K562 (cell line): Measurements from ENCODE around the gene NINJ2. TPM values are rescaled to one million over a fixed set of nuclear protein-coding genes. Genes with fewer than 3 reads are reported as not detected.
A peak's percentile ranks its signal among the peaks of the same experiment; 100 is the strongest.

Source experiments
- ATAC-seq: fragments of 200-7000 bp; cut with Tn5 transposase; 3 replicates; pipeline ENCODE4 v1.9.1; 2020; ENCODE audit warnings: moderate library complexity
- BruUV-seq: library from RNA; stranded (reverse); fragments of 400-500 nt; replicated peaks from 2 replicates; lab custom pipeline; 2021; lab: Mats Ljungman, UMichigan
- CTCF ChIA-PET: fragments of 300-600 bp; formaldehyde crosslinking; extraction: SDS; loops from one replicate; lab custom pipeline; 2021; ENCODE audit warnings: low intra/inter-chr PET ratio; lab: Yijun Ruan, JAX
- POLR2A ChIA-PET: fragments of 300-600, 350-650 bp; sonication (Branson Sonifier 250); formaldehyde crosslinking; extraction: SDS; loops from one replicate; lab custom pipeline; 2021; ENCODE audit warnings: antibody characterized with exemption, inconsistent platforms; lab: Yijun Ruan, JAX
- DNase-seq, 4 experiments: peaks; one replicate each; pipeline versions ENCODE4 v3.0.0 to v3.0.0-alpha.2; 2011 to 2018; ENCODE audit warnings: low spot score in 3 of 4, mixed read lengths in 3 of 4; ENCODE audit errors: extremely low read depth in 1 of 4
- FAIRE-seq: peaks from 2 replicates; lab custom pipeline; 2011; peaks lifted over from hg19 to GRCh38; lab: Jason Lieb, UNC
- H2AFZ ChIP-seq: 2 replicates; pipeline ENCODE4 v1.6.0; 2011; ENCODE audit warnings: low read depth, low read length, control low read depth, inconsistent platforms
- H3K27ac ChIP-seq: fragments of 200-600 bp; 3 replicates; pipeline ENCODE4 v1.8.0; 2011; ENCODE audit warnings: low read depth, mild to moderate bottlenecking, control low read depth, inconsistent platforms, low read length, moderate library complexity, mixed read lengths; ENCODE audit errors: extremely low read depth
- H3K27me3 ChIP-seq, 2 experiments: fragments of 300-600 bp in 1 of 2; 2 replicates in 1 of 2; 3 replicates in 1 of 2; pipeline versions ENCODE4 v1.6.0 to v1.8.0; 2011; ENCODE audit warnings: inconsistent platforms in 2 of 2, low read length in 2 of 2, mild to moderate bottlenecking in 1 of 2, mixed read lengths in 1 of 2, moderate library complexity in 1 of 2; ENCODE audit not compliant: control insufficient read depth in 2 of 2, insufficient read depth in 2 of 2
- H3K36me3 ChIP-seq: fragments of 300-600 bp; 3 replicates; pipeline ENCODE4 v1.8.0; 2011; ENCODE audit warnings: mild to moderate bottlenecking, low read length, inconsistent platforms; ENCODE audit not compliant: control insufficient read depth, insufficient read depth
- H3K4me1 ChIP-seq, 2 experiments: fragments of 200-600 bp in 1 of 2; replicated peaks in 1 of 2; 2 replicates in 1 of 2; 3 replicates in 1 of 2; pipeline versions ENCODE4 v1.5.1 to v1.8.0; 2011; ENCODE audit warnings: inconsistent platforms in 2 of 2, low read length in 2 of 2, mild to moderate bottlenecking in 1 of 2, mixed read lengths in 1 of 2, moderate library complexity in 1 of 2; ENCODE audit not compliant: control insufficient read depth in 2 of 2, insufficient read depth in 2 of 2
- H3K4me2 ChIP-seq: 2 replicates; pipeline ENCODE4 v1.6.1; 2011; ENCODE audit warnings: low read length, control low read depth, inconsistent platforms, mixed read lengths; ENCODE audit not compliant: insufficient read depth
- H3K4me3 ChIP-seq: fragments of 200-600 bp; sonication (generic), shearing (Covaris generic); 2 replicates; pipeline ENCODE4 v1.5.1; 2016; ENCODE audit warnings: control low read depth, inconsistent platforms
- H3K79me2 ChIP-seq: fragments of 200-600 bp; 3 replicates; pipeline ENCODE4 v1.8.0; 2011; ENCODE audit warnings: low read length, inconsistent platforms; ENCODE audit not compliant: control insufficient read depth, insufficient read depth
- H3K9ac ChIP-seq, 2 experiments: 2 replicates each; pipeline versions ENCODE4 v1.6.0 to v1.6.1; 2011; ENCODE audit warnings: low read depth in 2 of 2, low read length in 2 of 2, control low read depth in 1 of 2, inconsistent platforms in 1 of 2, mild to moderate bottlenecking in 1 of 2, mixed read lengths in 1 of 2; ENCODE audit not compliant: insufficient read depth in 1 of 2
- H3K9me1 ChIP-seq: one replicate; pipeline ENCODE4 v1.6.0; 2011; ENCODE audit warnings: inconsistent platforms, mild to moderate bottlenecking, low read length, moderate library complexity; ENCODE audit not compliant: control insufficient read depth, insufficient read depth
- H3K9me3 ChIP-seq: replicated peaks from 2 replicates; pipeline ENCODE4 v1.5.1; 2011; ENCODE audit warnings: low read depth, low read length, inconsistent platforms; ENCODE audit not compliant: control insufficient read depth, insufficient read depth
- H4K20me1 ChIP-seq: replicated peaks from 2 replicates; pipeline ENCODE4 v1.6.1; 2011; ENCODE audit warnings: low read length, inconsistent platforms, mixed read lengths; ENCODE audit not compliant: control insufficient read depth, insufficient read depth
- ATF1 ChIP-seq, 2 experiments: fragments of 450-650 bp in 1 of 2; IDR thresholded peaks; 2 replicates each; pipeline ENCODE4 v1.6.1; 2016; ENCODE audit warnings: missing compliant biosample characterization in 1 of 2, missing genetic modification characterization in 1 of 2
- CREM ChIP-seq: IDR thresholded peaks from 2 replicates; pipeline ENCODE4 v1.6.1; 2014; ENCODE audit warnings: antibody characterized with exemption, low read depth
- DIDO1 ChIP-seq: fragments of 450-650 bp; IDR thresholded peaks from 2 replicates; pipeline ENCODE4 v1.6.1; 2016; ENCODE audit warnings: low read depth, missing biosample characterization, missing genetic modification characterization
- EP300 ChIP-seq: IDR thresholded peaks from 2 replicates; pipeline ENCODE4 v1.6.1; 2012; ENCODE audit warnings: low read length, improper control_type of control experiment
- ETS2 ChIP-seq: IDR thresholded peaks from 2 replicates; pipeline ENCODE4 v1.6.1; 2016; ENCODE audit warnings: borderline replicate concordance, missing genetic modification characterization, mild to moderate bottlenecking, moderate library complexity, missing compliant biosample characterization; ENCODE audit not compliant: poor library complexity, severe bottlenecking
- LCOR ChIP-seq: sonication (generic); formaldehyde crosslinking; IDR thresholded peaks from 2 replicates; pipeline ENCODE4 v1.8.0; 2022; ENCODE audit warnings: mild to moderate bottlenecking, missing genetic modification reagents
- MBD2 ChIP-seq: sonication (generic); IDR thresholded peaks from 2 replicates; pipeline ENCODE4 v1.6.1; 2016; ENCODE audit warnings: low read depth, borderline replicate concordance
- NFE2L1 ChIP-seq: fragments of 450-650 bp; IDR thresholded peaks from 2 replicates; pipeline ENCODE4 v1.6.1; 2016; ENCODE audit warnings: missing genetic modification characterization, low read depth, mild to moderate bottlenecking, missing compliant biosample characterization, moderate library complexity, borderline replicate concordance
- NFIC ChIP-seq: fragments of 450-650 bp; IDR thresholded peaks from 2 replicates; pipeline ENCODE4 v1.6.1; 2017; ENCODE audit warnings: mild to moderate bottlenecking, inconsistent platforms
- NONO ChIP-seq, 2 experiments: fragments of 200-400 bp in 1 of 2; fragments of 450-650 bp in 1 of 2; formaldehyde crosslinking in 1 of 2; IDR thresholded peaks; 2 replicates each; pipeline ENCODE4 v1.6.1; 2017; ENCODE audit warnings: low read depth in 2 of 2, mild to moderate bottlenecking in 2 of 2, moderate library complexity in 2 of 2, low read length in 1 of 2
- NR3C1 ChIP-seq: sonication (generic); formaldehyde crosslinking; IDR thresholded peaks from 2 replicates; pipeline ENCODE4 v1.8.1; 2022; ENCODE audit warnings: missing genetic modification reagents
- PHF21A ChIP-seq: fragments of 450-650 bp; IDR thresholded peaks from 2 replicates; pipeline ENCODE4 v1.6.1; 2017; ENCODE audit warnings: low read depth, borderline replicate concordance
- PTTG1 ChIP-seq: fragments of 450-650 bp; IDR thresholded peaks from 2 replicates; pipeline ENCODE4 v1.6.1; 2016; ENCODE audit warnings: low read depth, mild to moderate bottlenecking, missing genetic modification characterization, missing compliant biosample characterization
- RBM15 ChIP-seq: fragments of 200-400 bp; formaldehyde crosslinking; IDR thresholded peaks from 2 replicates; pipeline ENCODE4 v1.6.1; 2018; ENCODE audit warnings: mild to moderate bottlenecking, low read length, moderate library complexity; ENCODE audit not compliant: insufficient read depth
- SIN3A ChIP-seq, 2 experiments: fragments of 150-350 bp in 1 of 2; IDR thresholded peaks; 2 replicates each; pipeline ENCODE4 v1.6.1; 2011 to 2016; ENCODE audit warnings: borderline replicate concordance in 2 of 2, low read depth in 2 of 2, low read length in 2 of 2, mild to moderate bottlenecking in 2 of 2, moderate library complexity in 2 of 2; ENCODE audit not compliant: control insufficient read depth in 1 of 2
- SMARCA5 ChIP-seq: fragments of 450-650 bp; IDR thresholded peaks from 2 replicates; pipeline ENCODE4 v1.6.1; 2016
- TRIM28 ChIP-seq: fragments of 450-650 bp; IDR thresholded peaks from 2 replicates; pipeline ENCODE4 v1.6.1; 2017
- ZFPM2 ChIP-seq: fragments of 250-450 bp; sonication (Bioruptor Pico); IDR thresholded peaks from 2 replicates; pipeline ENCODE4 v1.5.1; 2022; ENCODE audit warnings: mild to moderate bottlenecking
- ZNF121 ChIP-seq: sonication (generic); formaldehyde crosslinking; conservative IDR thresholded peaks from 2 replicates; pipeline ENCODE4 v1.8.0; 2022; ENCODE audit warnings: missing genetic modification reagents
- ZNF764 ChIP-seq: fragments of 250-450 bp; sonication (Bioruptor Pico); IDR thresholded peaks from 2 replicates; pipeline ENCODE4 v1.4.0; 2020; ENCODE audit warnings: low read depth, mild to moderate bottlenecking, moderate library complexity
- WGBS: fragments of 100-300 bp; shearing (Covaris generic); methylation state at CpG from one replicate; pipeline ENCODE4 v1.1.6; 2016; ENCODE audit warnings: low coverage, mixed read lengths; ENCODE audit not compliant: insufficient coverage; ENCODE audit errors: missing lambda C conversion rate; 5-methylcytosine and 5-hydroxymethylcytosine counted together
- in situ Hi-C: fragments of 300-500 bp; cut with MboI; formaldehyde crosslinking; loops from 4 replicates; pipeline ENCODE4 v1.15.0; 2018; ENCODE audit warnings: inconsistent platforms, mixed read lengths
- intact Hi-C: fragments of 100-400 bp; cut with micrococcal nuclease; formaldehyde crosslinking; loops from 2 replicates; pipeline ENCODE4 v1.14.2; 2022
- polyA plus RNA-seq, 8 experiments: library from polyadenylated mRNA; depleted of rRNA in 4 of 8; stranded (reverse) in 5 of 8; unstranded in 3 of 8; fragments of >200 nt; fragmentation: Nextera tagmentation in 2 of 8; fragmentation: Illumina TruSeq in 1 of 8; extraction: Ambion mirVana in 2 of 8; extraction: Trizol in 1 of 8; gene quantifications; 2 replicates each; pipeline versions ENCODE4 v1.2.1 to v1.2.3, GENCODE V29; 2011 to 2014; ENCODE audit warnings: inconsistent platforms in 1 of 8, missing spikeins in 1 of 8
- total RNA-seq, 7 experiments: library from RNA; depleted of rRNA in 6 of 7; stranded (reverse); fragments of >200 nt in 6 of 7; fragmentation: Illumina TruSeq in 2 of 7; extraction: Trizol in 2 of 7; gene quantifications; 2 replicates each; pipeline versions ENCODE4 v1.2.1 to v1.2.3, GENCODE V29; 2011 to 2021; ENCODE audit warnings: low replicate concordance in 1 of 7
- TF ChIP-seq, protein P1 (sequence below): sonication (generic); formaldehyde crosslinking; IDR thresholded peaks from 2 replicates; pipeline ENCODE4 v1.8.1; 2023; ENCODE audit warnings: mild to moderate bottlenecking, missing genetic modification reagents
- TF ChIP-seq, protein P2 (sequence below): sonication (generic); formaldehyde crosslinking; IDR thresholded peaks from 2 replicates; pipeline ENCODE4 v1.8.0; 2022; ENCODE audit warnings: mild to moderate bottlenecking, missing genetic modification reagents

The NINJ2 gene
- total and polyA plus RNA-seq, 9 of the 15 experiments (the other 6 are each of a cell fraction or from before 2014, with no cell fraction given), result 2.6 to 16.0 (median 4.5) TPM

DNA sequence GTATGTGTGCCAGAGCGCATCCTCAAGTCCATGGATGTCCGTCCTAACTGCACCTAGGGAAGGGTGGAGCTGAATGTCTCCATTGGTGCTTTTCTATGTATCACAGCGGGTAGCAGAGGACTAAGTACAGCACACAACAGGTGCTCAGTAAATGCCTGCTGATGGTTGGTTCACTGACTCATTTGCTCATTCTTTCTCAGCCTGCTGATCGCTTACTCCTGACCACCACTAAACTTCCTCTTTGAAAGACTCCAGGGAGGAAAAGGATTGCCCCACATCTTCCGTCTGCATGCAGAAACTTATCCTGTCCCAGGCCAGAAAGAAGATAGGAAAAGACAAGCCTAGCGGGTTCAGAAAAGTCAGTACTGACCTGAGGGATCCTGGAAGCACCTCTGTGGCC lies 137.2 kb downstream of the NINJ2 start (continued):
- TF ChIP-seq ZFPM2 (CRISPR knock-in tag) (no peak), PHF21A (no peak), NFE2L1 (tag) (no peak), DIDO1 (tag) (no peak), CREM (no peak), TRIM28 (no peak), ATF1 (CRISPR knock-in tag; IDR thresholded peaks at IDR 0.05) (no peak), ATF1 (tag; IDR thresholded peaks at IDR 0.05) (no peak), NONO (IDR thresholded peaks at IDR 0.05; ENCODE audit: low read depth in 2 of 2, low read length in 1 of 2) (no peak), PTTG1 (tag) (no peak), ETS2 (no peak), SIN3A (IDR thresholded peaks at IDR 0.05; ENCODE audit: borderline replicate concordance in 2 of 2, control insufficient read depth in 1 of 2, low read depth in 2 of 2, low read length in 2 of 2) (no peak)

DNA sequence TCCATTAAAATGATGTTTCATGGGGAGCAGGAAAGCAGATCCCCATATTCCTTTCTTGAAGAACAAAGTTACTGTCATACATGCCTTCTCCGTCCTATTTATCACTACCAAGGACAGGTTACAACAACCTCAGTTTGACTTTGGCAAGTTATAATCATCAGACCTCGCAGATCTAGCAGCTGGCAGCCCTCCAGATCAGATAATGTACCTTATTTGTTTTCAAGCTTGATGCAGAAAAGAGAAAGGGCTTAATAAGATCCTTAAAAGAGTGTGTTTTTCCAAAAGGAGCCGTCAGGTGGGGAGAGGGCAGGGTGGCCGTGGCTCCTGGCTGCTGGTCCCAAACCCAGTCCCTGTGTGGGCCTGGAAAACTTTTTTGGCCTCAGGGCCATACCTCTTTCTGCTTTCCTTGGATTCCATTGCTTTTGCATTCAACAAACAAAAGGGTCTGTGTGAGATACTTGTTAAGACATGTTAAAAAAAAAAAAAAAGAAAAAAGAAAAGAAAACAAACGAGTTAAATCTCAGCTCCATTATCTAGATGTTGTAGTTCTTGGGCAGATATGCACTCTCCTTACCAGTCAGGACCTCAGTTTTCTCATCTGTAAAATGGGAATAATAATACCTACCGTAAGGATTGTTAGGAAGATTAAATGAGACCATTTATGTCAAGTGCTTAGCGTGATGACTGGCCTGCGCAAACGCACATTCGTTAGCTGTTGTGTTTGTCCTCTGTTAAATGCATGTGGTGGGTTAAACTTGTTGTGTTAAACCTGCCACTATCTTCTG lies 138.9 kb downstream of the NINJ2 start:
- 10% methylated on average over 8 of the region's 10 CpGs for WGBS
- Histone ChIP-seq H3K9me1 (no peaks in the 10 kb centered on the region), H4K20me1 (no peaks in the 10 kb centered on the region), H3K9me3 (no peaks in the 10 kb centered on the region), H3K79me2 (no peaks in the 10 kb centered on the region), H3K27ac (no peak overlapping the region), H3K27me3 (peaks cover 42 to 68% of the 10 kb centered on the region in 2 experiments), H3K4me1 (no peaks in the 10 kb centered on the region), H3K9ac (no peak overlapping the region), H3K4me2 (no peak overlapping the region), H3K36me3 (no peaks in the 10 kb centered on the region), H3K4me3 (no peak overlapping the region), H2AFZ (no peak overlapping the region)
- intact Hi-C loops, result no loop called here
- BruUV-seq, result no TSS peak
- CTCF ChIA-PET, result no interaction called here
- no peak for ATAC-seq
- no peak for DNase-seq
- FAIRE-seq, result no peak
- in situ Hi-C loops, result no loop called here
- POLR2A ChIA-PET, result no interaction called here
- TF ChIP-seq EP300 (no peak), NFIC (peak; percentile 53), SMARCA5 (0 out of 2 replicates have a peak, but pooled peaks have one; percentile 20), LCOR (CRISPR knock-in tag) (no peak), MBD2 (no peak), ZNF764 (CRISPR knock-in tag) (no peak), ZNF121 (CRISPR knock-in tag) (no peak), NR3C1 (CRISPR knock-in tag) (no peak), RBM15 (no peak)
- TF ChIP-seq, protein P1, sequence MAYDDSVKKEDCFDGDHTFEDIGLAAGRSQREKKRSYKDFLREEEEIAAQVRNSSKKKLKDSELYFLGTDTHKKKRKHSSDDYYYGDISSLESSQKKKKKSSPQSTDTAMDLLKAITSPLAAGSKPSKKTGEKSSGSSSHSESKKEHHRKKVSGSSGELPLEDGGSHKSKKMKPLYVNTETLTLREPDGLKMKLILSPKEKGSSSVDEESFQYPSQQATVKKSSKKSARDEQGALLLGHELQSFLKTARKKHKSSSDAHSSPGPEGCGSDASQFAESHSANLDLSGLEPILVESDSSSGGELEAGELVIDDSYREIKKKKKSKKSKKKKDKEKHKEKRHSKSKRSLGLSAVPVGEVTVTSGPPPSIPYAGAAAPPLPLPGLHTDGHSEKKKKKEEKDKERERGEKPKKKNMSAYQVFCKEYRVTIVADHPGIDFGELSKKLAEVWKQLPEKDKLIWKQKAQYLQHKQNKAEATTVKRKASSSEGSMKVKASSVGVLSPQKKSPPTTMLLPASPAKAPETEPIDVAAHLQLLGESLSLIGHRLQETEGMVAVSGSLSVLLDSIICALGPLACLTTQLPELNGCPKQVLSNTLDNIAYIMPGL (CRISPR knock-in tag), result no peak
- TF ChIP-seq, protein P2, sequence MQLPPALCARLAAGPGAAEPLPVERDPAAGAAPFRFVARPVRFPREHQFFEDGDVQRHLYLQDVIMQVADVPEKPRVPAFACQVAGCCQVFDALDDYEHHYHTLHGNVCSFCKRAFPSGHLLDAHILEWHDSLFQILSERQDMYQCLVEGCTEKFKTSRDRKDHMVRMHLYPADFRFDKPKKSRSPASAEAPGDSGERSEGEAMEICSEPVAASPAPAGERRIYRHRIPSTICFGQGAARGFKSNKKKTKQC (CRISPR knock-in tag), result no peak
